HFFc6 (cell line): ENCODE measurements around the gene NOS1AP. TPM values are rescaled to one million over a fixed set of nuclear protein-coding genes. Genes with fewer than 3 reads are reported as not detected.
"Not testable (repeated sequence)": the region's sequence is repeated elsewhere in the genome, so short reads cannot be mapped to it uniquely, and the experiment has no call there.

Experiments
- DNase-seq: peaks from one replicate; pipeline ENCODE4 v3.0.0-alpha.2; 2018
- H3K27ac Mint-ChIP-seq: 2 replicates; pipeline ENCODE4 v1.8.0; 2020; ENCODE audit warnings: mild to moderate bottlenecking, mixed read lengths
- H3K27me3 Mint-ChIP-seq: 2 replicates; pipeline ENCODE4 v1.8.0; 2021; ENCODE audit warnings: mild to moderate bottlenecking, moderate library complexity, mixed read lengths; ENCODE audit not compliant: insufficient read depth
- H3K36me3 Mint-ChIP-seq: 2 replicates; pipeline ENCODE4 v1.8.0; 2021; ENCODE audit warnings: low read depth, mixed read lengths
- H3K4me1 Mint-ChIP-seq: 2 replicates; pipeline ENCODE4 v1.8.0; 2020; ENCODE audit warnings: low read depth, mixed read lengths
- H3K4me3 Mint-ChIP-seq: 2 replicates; pipeline ENCODE4 v1.8.0; 2020; ENCODE audit warnings: mild to moderate bottlenecking, moderate library complexity, mixed read lengths
- H3K9me3 Mint-ChIP-seq: 2 replicates; pipeline ENCODE4 v1.8.0; 2020; ENCODE audit warnings: mild to moderate bottlenecking, mixed read lengths
- CTCF ChIP-seq: fragments of 200-600 bp; sonication (generic); IDR thresholded peaks from 2 replicates; pipeline ENCODE4 v1.5.0; 2021; ENCODE audit warnings: antibody characterized with exemption, mild to moderate bottlenecking
- total RNA-seq, 6 experiments: library from RNA; stranded (reverse); fragmentation: NEBNext Ultra II Directional; extraction: Animal tissue kit (Norgen Biotek cat#: 25700); gene quantifications; 2 replicates in 1 of 6; 3 replicates in 5 of 6; pipeline ENCODE4 v1.2.3, GENCODE V29; 2021

The NOS1AP gene
- total RNA-seq, 6 experiments from 2014 or later: 0.11 to 0.62 (median 0.29) TPM

DNA sequence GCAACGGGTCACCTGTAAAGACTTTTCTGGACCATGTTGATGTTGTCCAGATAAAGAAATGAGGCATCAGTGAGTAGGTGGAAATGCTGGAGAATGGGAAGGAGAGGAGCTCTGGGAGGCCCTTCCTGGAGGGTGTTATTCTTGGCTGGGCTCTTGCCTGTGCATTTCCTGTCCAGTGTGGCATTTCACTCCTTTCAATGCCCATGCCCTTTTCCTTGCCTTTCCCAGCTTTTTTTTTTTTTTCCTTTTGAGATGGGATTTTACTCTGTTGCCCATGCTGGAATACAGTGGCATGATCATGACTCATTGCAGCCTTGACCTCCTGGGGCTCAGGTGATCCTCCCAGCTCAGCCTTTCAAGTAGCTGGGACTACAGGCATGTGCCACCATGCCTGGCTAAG is 11.8 kb downstream of the NOS1AP start:
- Mint-ChIP-seq H3K4me3 (no peak overlapping the region), H3K27ac (no peak overlapping the region), H3K36me3 (no peaks in the 10 kb centered on the region), H3K4me1 (no peaks in the 10 kb centered on the region), H3K9me3 (no peaks in the 10 kb centered on the region), H3K27me3 (peaks cover 6% of the 10 kb centered on the region)
- DNase-seq: no peak
- TF ChIP-seq CTCF: no peak

GRCh38 chr1:162082080-162082479 is 12.6 kb downstream of the NOS1AP start:
- H3K9me3 Mint-ChIP-seq, H3K4me1 Mint-ChIP-seq, H3K36me3 Mint-ChIP-seq, H3K27me3 Mint-ChIP-seq, H3K27ac Mint-ChIP-seq, H3K4me3 Mint-ChIP-seq, DNase-seq: not testable (repeated sequence)

- Mint-ChIP-seq H3K27me3 (peaks cover 2% of the 10 kb centered on the region), H3K9me3 (no peaks in the 10 kb centered on the region), H3K4me1 (peaks cover under 1% of the 10 kb centered on the region; the same call in 1 of the 2 replicates), H3K4me3 (no peak overlapping the region), H3K36me3 (no peaks in the 10 kb centered on the region), H3K27ac (no peak overlapping the region)
- no peak for TF ChIP-seq CTCF
- DNase-seq: no peak
Measured at GRCh38 chr1:162083273-162083672, 13.8 kb downstream of the NOS1AP start.

DNA sequence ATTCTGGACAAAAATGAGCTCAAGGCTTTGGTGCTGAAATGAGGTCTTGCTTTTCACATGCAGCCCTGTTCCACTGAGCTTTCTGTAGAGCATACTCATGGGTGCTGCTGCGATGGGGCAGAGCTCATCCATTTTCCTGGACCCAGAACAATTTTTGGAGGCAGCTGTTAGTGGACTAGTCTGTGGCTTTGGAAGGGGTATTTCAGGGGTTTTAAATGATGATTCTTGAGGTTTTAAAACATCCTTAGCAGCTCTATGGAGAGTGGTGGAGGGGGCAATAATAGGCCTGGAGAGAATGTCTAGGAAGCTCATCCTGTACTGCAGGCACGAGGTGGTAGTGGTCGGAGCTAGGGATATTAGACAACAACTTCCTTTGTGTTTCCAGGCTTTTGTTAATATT is 16.5 kb downstream of the NOS1AP start:
- no peak overlapping the region for H3K4me3 Mint-ChIP-seq
- DNase-seq: no peak
- peaks cover 2% of the 10 kb centered on the region for H3K27me3 Mint-ChIP-seq
- TF ChIP-seq CTCF: no peak
- H3K27ac Mint-ChIP-seq: no peak overlapping the region
- H3K9me3 Mint-ChIP-seq: no peaks in the 10 kb centered on the region
- H3K4me1 Mint-ChIP-seq: peaks cover 9% of the 10 kb centered on the region; the same call in 1 of the 2 replicates
- no peaks in the 10 kb centered on the region for H3K36me3 Mint-ChIP-seq

- Mint-ChIP-seq H3K9me3 (no peaks in the 10 kb centered on the region), H3K4me3 (no peak overlapping the region), H3K27me3 (peaks cover 2% of the 10 kb centered on the region), H3K4me1 (peaks cover 9% of the 10 kb centered on the region; the same call in 1 of the 2 replicates), H3K27ac (no peak overlapping the region), H3K36me3 (no peaks in the 10 kb centered on the region)
- DNase-seq: no peak
- TF ChIP-seq CTCF: no peak
Measured at GRCh38 chr1:162087111-162087510, 17.6 kb downstream of the NOS1AP start.

DNA sequence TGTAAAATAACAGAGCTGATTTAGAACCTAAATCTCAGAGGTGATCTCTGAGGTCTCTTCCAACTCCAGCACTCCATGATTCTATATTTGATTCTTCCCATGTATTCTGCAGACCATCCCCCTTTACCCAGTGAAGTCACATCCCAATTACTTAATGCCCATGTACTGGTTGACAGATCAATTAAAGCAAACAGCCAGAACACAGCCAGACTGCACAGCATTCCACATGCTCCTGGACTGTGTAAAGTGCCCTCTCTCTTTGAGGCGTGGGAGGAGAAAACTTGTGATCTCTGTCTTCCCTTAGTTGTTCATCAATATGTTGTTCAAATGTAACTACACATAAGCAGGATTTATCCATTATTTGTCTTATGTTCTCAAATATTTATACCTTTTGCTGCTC is 18.1 kb downstream of the NOS1AP start:
- Mint-ChIP-seq H3K27ac (no peak overlapping the region), H3K4me1 (peaks cover 9% of the 10 kb centered on the region; the same call in 1 of the 2 replicates), H3K4me3 (no peak overlapping the region), H3K27me3 (peaks cover 2% of the 10 kb centered on the region), H3K9me3 (no peaks in the 10 kb centered on the region), H3K36me3 (no peaks in the 10 kb centered on the region)
- DNase-seq: no peak
- no peak for TF ChIP-seq CTCF
